ENCODE results near the gene POU6F1.

GRCh38 chr12:51195841-51196240 is 22.0 kb downstream of the POU6F1 start:
- TF ChIP-seq SMC3 (IDR thresholded peaks at IDR 0.05; ENCODE audit: borderline replicate concordance, low read length) (no peak), HCFC1 (IDR thresholded peaks at IDR 0.05; ENCODE audit: low read length) (no peak), CHD2 (IDR thresholded peaks at IDR 0.05; ENCODE audit: borderline replicate concordance, low read depth, low read length) (no peak), MYC (IDR thresholded peaks at IDR 0.05; ENCODE audit: insufficient read depth, insufficient read length, insufficient replicate concordance, low read length, severe bottlenecking) (no peak)
